H9 (cell line): ENCODE results near the gene SLCO4A1. TPM values are rescaled to one million over a fixed set of nuclear protein-coding genes. Genes with fewer than 3 reads are reported as not detected.

Experiments
- DNase-seq: peaks from one replicate; pipeline ENCODE4 v3.0.0-alpha.2; 2017
- H2AFZ ChIP-seq: one replicate; pipeline ENCODE4 v1.6.1; 2013; ENCODE audit warnings: mild to moderate bottlenecking, low read length, control low read depth, moderate library complexity
- H2AK5ac ChIP-seq: 2 replicates; pipeline ENCODE4 v1.6.1; 2013; ENCODE audit warnings: low read length, control low read depth, mixed read lengths; ENCODE audit not compliant: insufficient read length
- H2BK120ac ChIP-seq: one replicate; pipeline ENCODE4 v1.6.1; 2013; ENCODE audit warnings: low read depth, mild to moderate bottlenecking, low read length, control low read depth, inconsistent platforms; ENCODE audit not compliant: poor library complexity, severe bottlenecking
- H2BK12ac ChIP-seq: 2 replicates; pipeline ENCODE4 v1.6.1; 2013; ENCODE audit warnings: low read length, control low read depth, mixed read lengths, low read depth; ENCODE audit not compliant: insufficient read length
- H2BK15ac ChIP-seq: 2 replicates; pipeline ENCODE4 v1.6.1; 2013; ENCODE audit warnings: low read depth, low read length, control low read depth
- H2BK20ac ChIP-seq: one replicate; pipeline ENCODE4 v1.6.1; 2013; ENCODE audit warnings: low read depth, mild to moderate bottlenecking, low read length, control low read depth, inconsistent platforms; ENCODE audit not compliant: poor library complexity, severe bottlenecking
- H2BK5ac ChIP-seq: 2 replicates; pipeline ENCODE4 v1.6.1; 2013; ENCODE audit warnings: low read length, control low read depth, mixed read lengths; ENCODE audit not compliant: insufficient read length
- H3K14ac ChIP-seq: 2 replicates; pipeline ENCODE4 v1.6.1; 2013; ENCODE audit warnings: low read length, control low read depth; ENCODE audit not compliant: insufficient read depth
- H3K18ac ChIP-seq: 2 replicates; pipeline ENCODE4 v1.6.1; 2013; ENCODE audit warnings: low read depth, mild to moderate bottlenecking, mixed read lengths, low read length, control low read depth; ENCODE audit not compliant: insufficient read length
- H3K23ac ChIP-seq: 2 replicates; pipeline ENCODE4 v1.6.1; 2013; ENCODE audit warnings: low read length, control low read depth, mixed read lengths, low read depth; ENCODE audit not compliant: insufficient read length
- H3K23me2 ChIP-seq: 2 replicates; pipeline ENCODE4 v1.6.1; 2013; ENCODE audit warnings: low read depth, mild to moderate bottlenecking, mixed read lengths, low read length, control low read depth; ENCODE audit not compliant: insufficient read length, poor library complexity, severe bottlenecking
- H3K27ac ChIP-seq: 2 replicates; pipeline ENCODE4 v1.5.1; 2013; ENCODE audit warnings: low read length, control low read depth, mixed read lengths, low read depth; ENCODE audit not compliant: insufficient read length
- H3K27me3 ChIP-seq: 2 replicates; pipeline ENCODE4 v1.6.1; 2013; ENCODE audit warnings: low read length, control low read depth, inconsistent platforms; ENCODE audit not compliant: insufficient read depth
- H3K4ac ChIP-seq: 2 replicates; pipeline ENCODE4 v1.6.1; 2013; ENCODE audit warnings: low read depth, mild to moderate bottlenecking, control low read depth, inconsistent platforms, low read length, moderate library complexity
- H3K4me1 ChIP-seq: 2 replicates; pipeline ENCODE4 v1.6.1; 2013; ENCODE audit warnings: low read length, control low read depth, inconsistent platforms; ENCODE audit not compliant: insufficient read depth
- H3K4me2 ChIP-seq: 2 replicates; pipeline ENCODE4 v1.6.1; 2013; ENCODE audit warnings: low read length, control low read depth, mixed read lengths; ENCODE audit not compliant: insufficient read length, insufficient read depth
- H3K56ac ChIP-seq: 2 replicates; pipeline ENCODE4 v1.6.1; 2013; ENCODE audit warnings: low read depth, mild to moderate bottlenecking, mixed read lengths, low read length, control low read depth; ENCODE audit not compliant: insufficient read length
- H3K79me1 ChIP-seq: 2 replicates; pipeline ENCODE4 v1.6.1; 2013; ENCODE audit warnings: low read depth, mild to moderate bottlenecking, moderate library complexity, low read length, control low read depth, inconsistent platforms; ENCODE audit not compliant: insufficient read depth, poor library complexity, severe bottlenecking
- H3K79me2 ChIP-seq: 2 replicates; pipeline ENCODE4 v1.6.1; 2013; ENCODE audit warnings: low read length, control low read depth, inconsistent platforms; ENCODE audit not compliant: insufficient read depth
- H3K9ac ChIP-seq: 2 replicates; pipeline ENCODE4 v1.6.1; 2013; ENCODE audit warnings: low read length, control low read depth, mixed read lengths; ENCODE audit not compliant: insufficient read length; ENCODE audit errors: extremely low read depth
- H3K9me3 ChIP-seq: one replicate; pipeline ENCODE4 v1.6.1; 2013; ENCODE audit warnings: low read depth, low read length, inconsistent platforms; ENCODE audit not compliant: control insufficient read depth
- H3T11ph ChIP-seq: one replicate; pipeline ENCODE4 v1.6.1; 2013; ENCODE audit warnings: mild to moderate bottlenecking, low read length, control low read depth, inconsistent platforms
- H4K20me1 ChIP-seq: one replicate; pipeline ENCODE4 v1.6.1; 2013; ENCODE audit not compliant: control insufficient read depth, insufficient read length, insufficient read depth
- H4K5ac ChIP-seq: 2 replicates; pipeline ENCODE4 v1.6.1; 2013; ENCODE audit warnings: low read depth, mild to moderate bottlenecking, mixed read lengths, low read length, control low read depth; ENCODE audit not compliant: insufficient read length
- H4K8ac ChIP-seq: replicated peaks from 2 replicates; pipeline ENCODE4 v1.6.1; 2013; ENCODE audit warnings: low read length, control low read depth, mixed read lengths, low read depth; ENCODE audit not compliant: insufficient read length
- H4K91ac ChIP-seq: 2 replicates; pipeline ENCODE4 v1.6.1; 2013; ENCODE audit warnings: low read depth, mild to moderate bottlenecking, moderate library complexity, mixed read lengths, low read length, control low read depth; ENCODE audit not compliant: insufficient read length
- H3K27ac Mint-ChIP-seq, 3 experiments: 2 replicates in 2 of 3; 3 replicates in 1 of 3; pipeline ENCODE4 v1.8.0; 2020 to 2021; ENCODE audit warnings: mixed read lengths in 3 of 3, mild to moderate bottlenecking in 1 of 3, moderate library complexity in 1 of 3
- H3K27me3 Mint-ChIP-seq: 2 replicates; pipeline ENCODE4 v1.8.0; 2021; ENCODE audit warnings: low read depth, mild to moderate bottlenecking, moderate library complexity, mixed read lengths
- H3K36me3 Mint-ChIP-seq, 3 experiments: 2 replicates in 2 of 3; 3 replicates in 1 of 3; pipeline ENCODE4 v1.8.0; 2020 to 2021; ENCODE audit warnings: low read depth in 3 of 3, mixed read lengths in 3 of 3; ENCODE audit not compliant: insufficient read depth in 1 of 3
- H3K4me1 Mint-ChIP-seq, 2 experiments: 2 replicates each; pipeline ENCODE4 v1.8.0; 2020; ENCODE audit warnings: mixed read lengths in 2 of 2
- H3K4me3 Mint-ChIP-seq, 2 experiments: 2 replicates in 1 of 2; 3 replicates in 1 of 2; pipeline ENCODE4 v1.8.0; 2020 to 2021; ENCODE audit warnings: mild to moderate bottlenecking in 2 of 2, mixed read lengths in 2 of 2, moderate library complexity in 1 of 2
- H3K9me3 Mint-ChIP-seq, 2 experiments: 2 replicates in 1 of 2; 3 replicates in 1 of 2; pipeline ENCODE4 v1.8.0; 2020; ENCODE audit warnings: mild to moderate bottlenecking in 2 of 2, mixed read lengths in 2 of 2, moderate library complexity in 1 of 2
- CTCF ChIP-seq: fragments of 200-600 bp; sonication (generic); conservative IDR thresholded peaks from 3 replicates; pipeline ENCODE4 v1.8.0; 2021; ENCODE audit warnings: antibody characterized with exemption, mild to moderate bottlenecking
- WGBS: extraction: QIAGEN DNeasy Blood & Tissue Kit; methylation state at CpG from one replicate; pipeline ENCODE4 v1.1.7; 2013; ENCODE audit warnings: missing lambda C conversion rate, low lambda C conversion rate, mixed read lengths; ENCODE audit not compliant: insufficient read length; ENCODE audit errors: extremely low coverage; 5-methylcytosine and 5-hydroxymethylcytosine counted together
- total RNA-seq: library from RNA; stranded (reverse); gene quantifications from 2 replicates; pipeline ENCODE4 v1.2.1, GENCODE V29; 2021

SLCO4A1 gene
- total RNA-seq, 1 experiment from 2014 or later = 9.4 TPM

GRCh38 chr20:62657956-62658355, 15.7 kb downstream of the SLCO4A1 start:
- H2BK120ac ChIP-seq = no peak overlapping the region
- no peak overlapping the region for H4K5ac ChIP-seq
- no peak overlapping the region for H2AK5ac ChIP-seq
- no peak overlapping the region for H3K18ac ChIP-seq
- H3K23ac ChIP-seq = no peak overlapping the region
- no peak overlapping the region; the same call in 1 of the 2 replicates for H3K14ac ChIP-seq
- no peaks in the 10 kb centered on the region for H3K79me1 ChIP-seq
- Mint-ChIP-seq H3K4me1 (peaks cover 2 to 4% of the 10 kb centered on the region in 2 experiments; a peak in 3 of 4 replicates), H3K4me3 (no peak overlapping the region), H3K27me3 (no peaks in the 10 kb centered on the region), H3K27ac (no peak overlapping the region), H3K36me3 (no peaks in the 10 kb centered on the region; a peak in 1 of 7 replicates), H3K9me3 (no peaks in the 10 kb centered on the region)
- H4K91ac ChIP-seq = no peak overlapping the region
- H2AFZ ChIP-seq = no peak overlapping the region
- H2BK12ac ChIP-seq = no peak overlapping the region
- H2BK15ac ChIP-seq = no peak overlapping the region
- no peaks in the 10 kb centered on the region for H4K20me1 ChIP-seq
- no peak overlapping the region for H3K4ac ChIP-seq
- no peak overlapping the region for H3K56ac ChIP-seq
- H3T11ph ChIP-seq = no peak overlapping the region
- no peak for DNase-seq
- no peak overlapping the region for H4K8ac ChIP-seq
- H3K79me2 ChIP-seq = no peaks in the 10 kb centered on the region
- H2BK5ac ChIP-seq = no peak overlapping the region
- no CpG with 5 or more reads among the region's 19 CpGs for WGBS
- H3K4me1 ChIP-seq = no peaks in the 10 kb centered on the region
- H3K23me2 ChIP-seq = no peaks in the 10 kb centered on the region
- H3K4me2 ChIP-seq = no peak overlapping the region
- H3K9me3 ChIP-seq = no peaks in the 10 kb centered on the region
- no peak overlapping the region for H3K9ac ChIP-seq
- TF ChIP-seq CTCF = no peak
- H3K27ac ChIP-seq = no peak overlapping the region
- no peaks in the 10 kb centered on the region for H3K27me3 ChIP-seq
- no peak overlapping the region for H2BK20ac ChIP-seq
